Stimulated activated CD4-positive, alpha-beta T cell treated with anti-CD3 and anti-CD28 coated beads, Interleukin-12 subunit alpha, Interleukin-12 subunit beta, amount 100 ng/mL, for 48 hours (primary cell): ENCODE results near the gene MORN1.
"Not testable (repeated sequence)": the region's sequence is repeated elsewhere in the genome, so short reads cannot be mapped to it uniquely, and the experiment has no call there.

Source experiments
- DNase-seq, 3 donors: peaks; one replicate each; pipeline ENCODE4 v3.0.0-alpha.2; 2020; ENCODE audit warnings: low read depth in 2 of 3, low spot score in 1 of 3

The MORN1 gene

DNA sequence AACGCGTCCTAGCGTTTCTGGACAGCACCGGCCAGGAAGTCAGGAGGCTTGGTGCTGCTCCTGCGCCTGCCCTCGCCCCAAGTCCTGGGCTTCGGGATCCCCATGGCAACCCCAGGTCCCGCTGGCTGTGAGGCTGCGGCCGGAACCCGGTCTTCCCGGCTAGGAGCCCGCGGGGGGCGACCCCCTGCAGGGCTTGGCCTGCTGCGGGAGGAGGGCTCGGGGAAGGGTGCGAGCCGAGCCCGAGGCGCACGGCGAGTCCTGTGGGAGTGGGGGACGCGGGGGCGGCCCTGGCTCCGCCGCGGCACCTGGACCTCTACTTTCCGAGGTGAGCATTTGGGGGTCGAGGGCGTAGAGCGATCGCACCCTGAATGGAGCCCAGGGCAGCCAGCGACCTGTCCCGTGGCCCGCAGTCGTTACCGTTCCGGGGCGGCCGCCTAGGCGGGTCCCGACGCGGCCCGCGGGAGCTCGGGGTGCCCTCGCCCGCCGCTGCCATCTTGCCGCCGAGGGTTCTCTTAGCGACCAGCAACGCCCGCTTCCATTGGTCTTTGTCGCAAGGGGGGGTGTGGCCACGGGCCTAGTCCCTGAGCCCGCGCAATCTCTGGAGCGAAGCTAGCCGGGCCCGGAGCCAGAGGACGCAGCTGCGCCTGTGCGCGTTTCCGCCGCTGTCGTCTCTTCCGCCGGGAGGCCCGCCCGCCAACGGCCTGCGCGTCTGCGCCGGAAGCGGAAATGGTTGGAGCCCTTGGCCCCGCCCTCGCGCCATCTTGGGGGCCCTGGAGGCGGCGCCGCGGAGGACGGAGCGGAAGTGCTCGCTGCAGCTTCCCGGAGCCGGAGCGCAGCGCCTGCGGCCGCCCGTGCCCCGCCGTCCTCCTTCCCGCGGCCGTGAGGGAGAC is at the start of gene MORN1, which contains the start of gene RER1:
Gene MORN1 (minus strand): TSS at position 514 of the 890 bp plus-strand sequence. CDS start 21 bp downstream, at position 493.
Gene RER1 (plus strand): TSS at position 801 of the 890 bp plus-strand sequence. CDS start 3,950 bp downstream, outside the sequence.
- DNase-seq = peak; percentile 95 to 99 (median 98)

DNA sequence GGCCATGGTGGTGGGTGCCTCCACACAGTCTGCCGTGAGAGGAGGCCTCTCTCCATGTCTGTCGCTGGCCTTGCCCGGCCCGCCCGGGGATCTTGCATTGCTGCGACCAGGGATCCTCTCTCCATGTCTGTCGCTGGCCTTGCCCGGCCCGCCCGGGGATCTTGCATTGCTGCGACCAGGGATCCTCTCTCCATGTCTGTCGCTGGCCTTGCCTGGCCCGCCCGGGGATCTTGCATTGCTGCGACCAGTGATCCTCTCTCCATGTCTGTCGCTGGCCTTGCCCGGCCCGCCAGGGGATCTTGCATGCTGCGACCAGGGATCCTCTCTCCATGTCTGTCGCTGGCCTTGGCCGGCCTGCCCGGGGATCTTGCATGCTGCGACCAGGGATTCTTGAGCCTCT is 49.0 kb upstream of the MORN1 start:
- DNase-seq = not testable (repeated sequence)

DNA sequence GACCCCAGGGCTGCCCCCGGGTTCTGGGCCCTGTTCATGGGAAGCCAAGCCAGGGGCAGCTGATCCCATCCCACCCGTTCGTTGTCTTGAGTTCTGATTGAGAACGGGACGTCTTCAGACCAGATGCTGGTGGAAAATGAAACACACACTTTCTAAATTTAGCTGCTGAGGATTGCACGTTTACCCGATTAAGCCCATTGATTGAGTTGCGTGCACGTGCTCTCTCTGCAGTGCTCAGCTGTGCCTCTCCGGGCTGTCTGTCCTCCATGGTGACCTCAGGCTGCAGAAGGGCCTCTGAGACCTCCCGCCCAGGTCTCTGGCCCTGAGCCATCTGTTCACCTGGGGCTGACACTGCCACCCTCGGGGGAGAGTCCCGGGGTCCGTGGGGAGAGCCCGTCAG is 48.0 kb upstream of the MORN1 start:
- no peak for DNase-seq

DNA sequence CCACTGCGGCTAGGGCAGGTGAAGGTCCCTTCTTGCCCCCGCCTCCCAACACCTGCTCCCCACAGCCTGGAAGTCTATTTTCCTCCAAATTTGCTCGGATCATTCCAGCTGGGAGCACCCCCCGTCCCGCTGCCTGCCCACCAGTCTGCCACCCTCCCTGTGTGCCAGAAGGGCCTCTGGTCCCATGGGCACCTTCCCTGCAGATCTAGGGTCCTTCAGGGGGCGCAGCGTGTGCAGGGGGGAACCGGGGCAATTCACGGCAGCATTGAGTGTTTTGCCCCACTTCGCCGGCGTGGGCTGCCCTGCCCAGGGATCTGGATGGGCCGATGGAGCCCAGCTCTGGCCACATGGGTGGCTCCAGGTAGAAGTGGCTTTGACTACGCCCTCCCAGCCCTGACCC is 47.3 kb upstream of the MORN1 start:
- no peak for DNase-seq

DNA sequence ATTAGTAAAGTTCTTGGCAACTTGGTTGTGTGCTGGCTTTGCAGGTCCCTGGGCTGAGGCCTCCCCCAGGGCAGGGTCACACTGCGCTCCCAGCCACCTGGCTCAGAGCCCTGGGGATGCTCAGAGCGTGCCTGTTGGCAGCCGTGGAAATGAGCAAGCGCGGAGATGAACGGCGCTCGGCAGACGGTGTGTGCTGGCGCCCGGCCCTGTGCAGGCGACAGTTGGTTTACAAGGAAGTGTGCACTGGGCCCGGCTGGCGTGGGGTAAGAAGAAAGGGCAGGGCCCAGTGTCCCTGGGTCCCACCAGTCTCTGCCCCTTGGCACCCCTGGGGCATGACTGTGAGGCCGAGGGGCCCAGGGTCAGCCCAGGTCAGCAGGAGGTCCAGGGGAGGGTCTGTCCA is 46.7 kb upstream of the MORN1 start:
- no peak for DNase-seq

DNA sequence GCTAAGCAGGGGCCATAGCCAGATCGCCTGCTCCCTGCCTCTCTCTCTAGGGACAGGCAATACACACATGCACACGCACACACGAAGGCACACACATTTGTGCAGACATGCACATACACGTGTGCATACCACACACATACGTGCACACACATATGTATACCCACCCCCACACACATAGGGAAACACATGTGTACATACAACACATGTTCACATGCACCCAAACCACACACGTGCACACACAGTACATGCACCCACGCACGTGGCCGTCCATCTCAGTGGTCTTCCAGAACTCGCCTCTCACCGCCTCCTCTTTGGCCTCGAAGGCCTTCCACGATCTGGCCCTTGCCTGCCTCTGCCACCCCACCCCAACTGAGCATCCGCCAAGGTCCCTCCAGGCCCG is 46.3 kb upstream of the MORN1 start:
- DNase-seq = no peak

DNA sequence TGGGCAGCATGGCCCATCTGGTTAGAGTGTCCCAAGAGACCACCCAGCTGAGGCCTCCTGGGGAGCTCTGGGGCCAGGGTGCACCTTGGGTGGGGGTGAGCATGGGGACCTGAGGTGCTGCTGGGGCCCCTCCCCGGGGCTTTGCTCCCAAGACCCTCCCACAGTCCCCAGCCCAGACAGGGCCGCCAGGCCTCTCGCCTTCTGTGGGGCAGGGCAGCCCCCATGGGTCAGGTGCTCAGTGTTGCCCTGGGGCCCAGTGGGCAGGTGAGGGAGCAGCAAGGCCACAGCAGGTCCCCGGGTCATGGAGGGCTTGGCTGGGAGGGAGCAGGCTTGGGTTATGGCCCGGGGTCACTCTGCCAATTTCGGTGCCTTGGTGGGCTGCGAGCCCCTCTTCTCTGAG is 45.5 kb upstream of the MORN1 start:
- DNase-seq = no peak

DNA sequence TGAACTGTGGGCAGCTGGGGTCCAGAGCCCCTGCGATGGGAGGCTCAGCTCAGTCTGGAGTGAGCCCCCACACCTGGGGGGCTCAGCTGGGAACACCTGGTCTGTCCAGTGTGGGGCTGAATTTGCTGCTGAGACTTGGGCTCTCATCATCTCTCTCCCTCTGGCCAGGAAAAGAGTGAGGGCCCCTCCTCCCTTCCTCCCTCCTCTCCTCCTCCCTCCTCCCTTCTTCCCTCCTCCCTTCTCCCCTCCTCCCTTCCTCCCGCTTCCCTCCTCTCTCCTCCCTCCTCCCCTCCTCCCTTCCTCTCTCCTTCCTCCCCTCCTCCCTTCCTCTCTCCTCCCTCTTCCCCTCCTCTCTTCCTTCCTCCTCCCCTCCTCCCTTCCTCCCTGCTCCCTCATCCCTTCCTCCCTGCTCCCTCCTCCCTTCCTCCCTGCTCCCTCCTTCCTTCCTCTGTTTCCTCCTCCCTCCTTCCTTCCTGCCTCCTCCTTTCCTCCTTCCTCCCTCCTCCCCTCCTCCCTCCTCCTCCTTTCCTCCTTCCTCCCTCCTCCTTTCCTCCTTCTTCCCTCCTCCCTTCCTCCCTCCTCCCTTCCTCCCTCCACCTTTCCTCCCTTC is 44.5 kb upstream of the MORN1 start:
- no peak for DNase-seq

DNA sequence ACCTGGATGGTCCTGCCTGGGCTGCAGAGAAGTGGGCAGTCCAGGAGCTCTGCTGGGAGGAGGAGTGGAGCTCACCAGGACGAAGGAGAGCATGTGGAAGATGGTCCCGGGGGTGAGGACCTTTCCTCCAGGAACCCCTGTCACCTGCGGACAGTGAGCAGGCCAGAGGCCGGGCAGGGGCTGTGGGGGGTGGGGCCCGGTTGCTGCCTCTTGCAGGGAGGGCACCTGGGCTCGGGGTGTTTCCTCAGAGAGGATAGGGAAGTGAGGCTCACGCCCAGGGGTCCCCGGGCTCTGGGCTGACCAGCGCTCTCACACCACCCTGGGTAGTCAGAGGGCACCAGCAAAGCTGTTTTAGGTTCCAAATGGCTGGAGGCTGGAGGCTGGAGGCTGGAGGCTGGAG is 43.7 kb upstream of the MORN1 start:
- DNase-seq = no peak

DNA sequence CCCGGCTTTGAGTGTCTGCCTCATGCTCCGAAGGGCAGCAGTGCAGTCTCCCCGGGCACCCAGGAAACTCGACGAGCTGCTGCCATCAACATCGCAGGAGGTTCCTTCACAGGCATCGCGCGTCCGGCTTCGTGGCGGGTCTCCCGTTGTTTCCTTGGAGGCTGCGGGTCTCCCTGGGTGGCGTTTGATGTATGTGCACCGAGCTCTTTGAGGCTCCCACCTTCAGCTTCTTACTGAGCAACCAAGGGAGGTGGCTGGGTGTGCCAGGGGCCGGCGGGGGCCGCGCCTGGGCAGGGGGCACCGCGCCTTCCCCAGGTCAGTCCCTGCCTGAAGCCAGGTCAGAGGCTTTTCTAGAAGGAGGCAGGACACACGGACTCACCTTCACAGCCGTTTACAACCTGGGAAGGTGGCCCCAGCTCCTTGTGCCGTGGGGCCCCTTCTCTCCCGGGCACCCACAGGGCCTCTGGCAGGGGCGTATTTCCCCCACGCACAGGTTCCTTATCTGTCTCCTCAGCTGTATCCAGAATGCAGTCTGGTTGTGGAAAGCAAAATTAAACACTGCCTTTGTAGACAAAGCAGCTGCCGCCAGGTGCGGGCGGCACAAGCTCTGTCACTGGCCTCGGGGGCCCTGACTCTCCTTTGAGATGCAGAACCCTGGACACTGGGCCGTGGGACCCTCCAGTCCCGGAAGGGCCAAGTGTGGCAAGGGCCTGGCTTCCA is 42.7 kb upstream of the MORN1 start:
- DNase-seq = no peak

DNA sequence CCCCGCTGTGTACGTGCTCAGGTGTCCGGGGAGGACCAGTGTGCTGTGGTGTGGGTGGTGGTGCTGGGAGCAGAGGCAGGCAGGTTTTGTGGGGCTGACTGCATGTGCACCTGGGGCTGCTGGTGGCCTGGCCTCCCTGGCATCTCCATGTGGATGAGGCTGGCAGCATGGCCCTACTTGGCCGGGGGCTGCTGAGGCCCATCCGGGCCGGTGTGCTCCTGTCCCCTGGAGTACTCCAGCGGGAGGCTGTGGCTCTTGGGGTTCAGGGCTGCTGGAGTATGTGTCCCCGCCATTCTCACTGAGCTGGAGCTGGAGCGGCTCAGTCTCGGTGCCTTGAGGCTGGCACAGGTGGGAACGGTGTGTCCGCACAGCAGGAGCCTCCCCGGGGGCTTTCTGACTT is 41.8 kb upstream of the MORN1 start:
- DNase-seq = no peak

DNA sequence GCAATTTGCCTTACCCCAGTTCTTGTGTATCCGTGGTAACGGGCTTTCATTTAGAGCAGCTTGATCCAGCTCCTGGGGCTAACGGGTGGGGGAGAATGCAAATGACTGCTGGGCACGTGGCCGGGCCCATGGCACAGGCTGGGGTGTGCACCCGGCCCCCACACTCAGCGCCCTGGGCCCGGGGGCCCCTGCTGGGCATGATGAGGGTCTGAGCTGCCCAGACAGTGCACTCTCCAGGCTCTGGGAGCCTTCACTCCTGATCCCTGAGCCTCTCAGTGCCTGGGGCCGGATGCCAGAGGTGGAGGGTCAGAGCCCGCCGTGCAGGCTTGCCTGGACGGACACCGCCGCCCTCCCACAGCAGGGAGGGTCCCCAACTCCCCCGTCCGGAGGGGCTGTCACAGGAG is 41.1 kb upstream of the MORN1 start:
- DNase-seq = no peak

DNA sequence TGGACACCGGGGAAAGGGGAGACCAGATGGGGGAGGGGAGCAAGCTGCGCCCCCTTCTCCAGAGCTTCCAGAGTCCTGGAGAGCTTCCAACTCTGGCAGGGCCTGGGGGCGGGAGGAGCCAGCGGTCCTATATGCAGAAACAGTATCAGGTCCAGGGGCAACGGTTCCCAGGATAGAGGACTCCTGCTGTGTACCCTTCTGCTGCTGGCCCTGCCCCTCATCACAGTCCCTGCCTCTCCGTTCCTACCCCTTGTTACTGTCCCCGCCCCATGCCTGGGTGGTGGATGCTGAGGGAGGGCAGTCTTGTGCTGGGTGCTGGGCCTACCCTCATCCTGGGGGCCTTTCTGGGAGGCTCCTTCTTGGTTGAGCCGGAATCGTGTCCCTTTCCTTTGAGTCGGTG is 40.2 kb upstream of the MORN1 start:
- DNase-seq = no peak

DNA sequence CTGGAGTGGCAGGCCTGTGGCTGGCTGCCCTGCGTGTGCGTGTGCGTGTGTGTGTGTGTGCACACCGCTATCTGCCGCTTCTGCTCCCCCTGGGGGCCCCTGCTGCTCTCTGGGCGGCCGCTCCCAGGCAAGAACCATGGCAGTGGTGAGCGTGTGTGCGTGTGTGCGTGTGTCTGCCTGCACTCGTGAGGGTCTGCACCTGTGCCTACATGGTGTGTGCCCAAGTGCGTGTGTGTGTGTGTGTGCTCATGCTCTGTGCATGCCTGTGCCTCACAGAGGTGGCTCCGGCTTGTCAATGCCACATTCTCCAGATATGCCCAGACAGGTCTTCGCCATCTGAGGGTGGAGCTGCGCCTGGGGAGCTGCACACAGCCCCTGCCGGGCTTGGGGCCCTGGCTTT is 39.7 kb upstream of the MORN1 start:
- DNase-seq = no peak

DNA sequence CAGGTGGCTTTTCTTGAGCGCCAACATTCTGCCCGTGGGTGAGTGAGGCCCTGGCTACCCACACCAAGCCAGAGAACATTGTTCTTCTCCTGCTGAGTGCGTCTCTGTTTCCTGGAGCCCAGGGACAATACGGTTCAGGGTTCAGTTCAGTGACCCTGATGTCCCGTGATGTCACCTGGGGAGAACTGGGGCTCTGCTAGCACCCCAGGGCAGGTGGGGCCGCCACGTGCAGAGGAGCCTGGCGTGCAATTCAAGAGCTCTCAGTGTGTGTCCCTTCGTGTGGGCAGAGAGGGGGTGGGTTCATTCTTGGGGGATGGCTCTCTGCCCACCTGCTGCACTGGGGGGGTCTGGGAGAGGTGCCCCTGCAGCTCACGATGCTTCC is 39.2 kb upstream of the MORN1 start:
- DNase-seq = no peak

DNA sequence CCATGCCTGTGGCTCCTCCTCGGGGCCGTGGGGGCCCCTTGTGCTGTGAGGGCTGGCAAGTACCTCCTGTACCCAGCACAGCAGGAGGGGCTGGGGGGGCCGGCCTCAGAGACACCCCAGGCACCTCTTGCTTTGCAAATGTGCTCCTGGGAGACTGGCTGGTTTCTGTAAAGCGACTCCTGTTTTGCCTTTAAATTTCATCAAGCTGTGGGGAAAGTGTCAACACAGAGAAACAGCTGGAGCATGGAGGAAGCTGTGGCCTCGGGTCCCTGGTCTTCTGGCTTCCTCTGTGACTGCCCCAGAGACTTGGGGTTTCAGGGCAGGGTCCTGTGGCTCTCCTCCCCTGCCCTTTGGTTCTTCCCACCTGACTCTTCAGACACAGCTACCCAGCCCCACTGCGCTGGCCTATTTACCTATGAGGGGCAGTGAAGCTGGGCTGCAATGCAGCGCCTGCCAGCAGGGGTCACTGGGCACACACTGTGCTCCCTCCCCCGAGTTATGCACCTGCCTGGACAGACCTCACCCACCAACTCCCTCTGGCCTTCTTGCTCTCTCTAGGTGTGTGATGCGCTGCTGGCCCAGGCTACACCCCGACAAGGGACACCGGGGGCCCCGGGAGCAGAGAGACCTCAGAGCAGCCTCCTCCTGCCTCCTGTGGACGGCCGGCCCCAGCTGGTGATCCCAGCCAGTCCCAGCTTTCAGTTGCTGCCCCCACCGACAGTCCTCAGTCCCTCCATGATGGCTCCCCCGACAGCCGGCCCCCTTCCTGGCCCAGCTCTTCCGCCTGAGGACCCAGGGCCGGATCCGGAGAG is 38.6 kb upstream of the MORN1 start:
- no peak for DNase-seq

DNA sequence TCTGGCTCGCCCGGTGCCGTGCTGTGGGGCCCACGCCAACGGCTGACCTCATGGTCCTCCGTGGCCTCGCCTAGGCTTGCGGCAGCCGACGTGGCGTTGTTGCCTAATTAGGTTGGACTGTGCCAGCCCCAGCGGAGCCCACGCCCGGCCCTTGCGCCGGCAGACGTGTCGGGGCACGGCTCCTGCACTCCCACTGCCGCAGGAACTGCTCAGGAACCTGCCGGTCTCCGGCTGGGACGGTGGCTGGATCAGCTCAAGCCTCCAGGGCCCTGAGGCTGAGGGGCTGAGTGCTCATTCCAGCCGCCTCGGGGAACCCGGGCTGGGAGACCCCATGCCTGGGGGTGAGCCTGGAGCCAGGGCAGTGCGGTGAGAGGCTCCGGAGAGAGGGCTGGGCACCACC is 37.1 kb upstream of the MORN1 start:
- DNase-seq = no peak

DNA sequence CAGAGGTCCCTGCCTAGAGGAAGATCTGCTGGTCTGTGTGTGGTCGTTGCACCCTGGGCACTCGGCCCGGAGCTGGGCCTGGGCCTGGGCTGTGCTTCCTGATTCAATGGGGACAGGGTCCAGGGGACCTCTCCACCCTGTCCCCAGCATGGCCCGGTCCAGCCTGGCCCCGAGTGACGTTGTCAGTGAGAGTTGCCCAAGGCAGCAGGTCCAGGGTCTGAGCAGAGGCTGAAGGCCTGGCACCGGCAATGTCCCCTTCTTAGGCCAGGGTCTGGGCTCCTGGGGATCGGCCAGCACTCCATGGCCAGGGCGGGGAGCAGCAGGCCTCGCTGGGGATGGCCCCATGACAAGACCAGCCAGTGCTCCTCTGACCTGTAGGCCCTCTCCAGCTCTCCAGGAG is 36.6 kb upstream of the MORN1 start:
- no peak for DNase-seq

DNA sequence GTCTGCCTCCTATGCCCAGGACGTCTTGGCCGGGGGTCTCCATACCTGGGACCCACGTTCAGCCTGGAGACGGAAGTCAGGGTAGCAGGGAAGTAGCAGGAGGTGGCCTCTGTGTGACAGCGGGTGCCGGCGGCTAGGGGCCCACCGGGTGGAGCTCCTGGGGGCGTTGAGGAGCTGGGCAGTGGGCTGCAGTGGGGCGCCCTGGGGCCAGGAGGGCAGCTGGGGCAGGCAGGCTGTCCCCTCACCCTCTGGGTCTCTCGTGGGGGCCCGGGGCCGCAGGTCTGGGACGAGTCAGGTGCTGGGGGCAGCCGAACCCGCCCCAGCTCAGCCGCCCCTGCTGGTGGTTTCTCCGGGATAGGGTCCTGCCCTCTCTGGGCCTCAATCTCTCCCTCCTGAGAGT is 35.7 kb upstream of the MORN1 start:
- DNase-seq = no peak

DNA sequence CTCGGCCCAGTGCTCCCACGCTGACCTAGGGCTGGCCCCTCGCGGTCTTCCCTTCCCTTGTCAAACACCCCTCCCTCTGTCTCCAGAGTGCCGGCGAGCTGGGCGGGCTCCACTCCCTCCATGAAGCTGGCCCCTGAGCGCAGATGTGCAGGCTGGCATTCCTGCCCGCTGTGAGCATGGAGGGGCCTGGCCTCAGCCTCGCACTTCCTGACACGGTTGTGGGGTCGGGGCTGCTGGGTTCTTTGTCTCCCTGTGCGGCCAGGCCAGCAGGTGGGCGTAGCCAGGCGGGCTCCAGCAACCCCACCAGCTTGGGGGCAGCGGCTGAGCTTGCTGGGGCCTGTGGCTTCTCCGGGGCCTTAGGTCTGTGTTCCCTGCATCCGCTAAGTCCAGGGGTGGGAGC is 35.2 kb upstream of the MORN1 start:
- no peak for DNase-seq

DNA sequence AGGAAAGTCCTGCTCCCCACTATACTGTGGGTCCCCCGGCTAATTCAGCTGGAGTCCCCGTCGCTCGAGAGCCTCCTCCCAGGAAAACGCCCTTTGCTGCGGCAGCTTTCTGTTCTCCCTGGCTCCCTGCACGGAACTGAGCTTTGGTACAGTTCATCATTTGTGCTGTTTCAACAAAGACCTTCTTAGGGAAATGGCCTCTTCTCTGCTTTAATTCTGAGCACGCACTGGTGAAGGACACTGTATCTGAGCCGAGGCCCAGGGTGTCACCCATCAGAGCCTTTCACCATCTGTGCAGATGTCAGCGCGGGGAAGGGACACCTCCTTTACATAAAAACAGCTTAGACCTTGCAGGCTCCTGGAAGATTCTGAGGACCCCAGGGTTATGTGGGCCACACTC is 34.5 kb upstream of the MORN1 start:
- DNase-seq = no peak
